HG03103 (cell line): Measurements from ENCODE around the gene VAT1.
"Not testable (repeated sequence)": the region's sequence is repeated elsewhere in the genome, so short reads cannot be mapped to it uniquely, and the experiment has no call there.

Source experiments
- ATAC-seq: cut with Tn5 transposase; IDR thresholded peaks from one replicate; pipeline ENCODE4 v1.9.1; 2021; ENCODE audit warnings: low read depth; ENCODE audit not compliant: unreplicated experiment

VAT1 gene

GRCh38 chr17:43021741-43022512, at the start of gene VAT1:
Gene VAT1 (minus strand): TSS chr17:43022385. CDS start chr17:43022322, 63 bp downstream.
- no peak for ATAC-seq

- no peak for ATAC-seq
Measured at GRCh38 chr17:43070872-43071271, 48.7 kb upstream of the VAT1 start.

GRCh38 chr17:43070257-43070656, 48.1 kb upstream of the VAT1 start:
- ATAC-seq, result no peak

GRCh38 chr17:43069368-43069898, 47.2 kb upstream of the VAT1 start:
- no peak for ATAC-seq

- no peak for ATAC-seq
Measured at GRCh38 chr17:43068570-43069367, 46.6 kb upstream of the VAT1 start.

- ATAC-seq, result no peak
Measured at GRCh38 chr17:43062984-43063638, 40.9 kb upstream of the VAT1 start.

GRCh38 chr17:43056051-43056450, 33.9 kb upstream of the VAT1 start:
- ATAC-seq, result no peak

- ATAC-seq, result not testable (repeated sequence)
Measured at GRCh38 chr17:43053008-43053407, 30.8 kb upstream of the VAT1 start.

GRCh38 chr17:43051969-43052368, 29.8 kb upstream of the VAT1 start:
- no peak for ATAC-seq

GRCh38 chr17:43044024-43044423, 21.8 kb upstream of the VAT1 start:
- ATAC-seq, result no peak

- ATAC-seq, result no peak
Measured at GRCh38 chr17:43043307-43043706, 21.1 kb upstream of the VAT1 start.

- ATAC-seq, result no peak
Measured at GRCh38 chr17:43042025-43042628, 19.9 kb upstream of the VAT1 start.

GRCh38 chr17:43040655-43041054, 18.5 kb upstream of the VAT1 start:
- ATAC-seq, result no peak

GRCh38 chr17:43039646-43040045, 17.5 kb upstream of the VAT1 start:
- no peak for ATAC-seq

GRCh38 chr17:43034894-43035293, 12.7 kb upstream of the VAT1 start:
- ATAC-seq, result no peak

GRCh38 chr17:43033948-43034881, 12.0 kb upstream of the VAT1 start:
- no peak for ATAC-seq

- no peak for ATAC-seq
Measured at GRCh38 chr17:43031666-43032065, 9.5 kb upstream of the VAT1 start.

GRCh38 chr17:43030137-43030767, 8.1 kb upstream of the VAT1 start:
- no peak for ATAC-seq

GRCh38 chr17:43028221-43028861, 6.2 kb upstream of the VAT1 start:
- no peak for ATAC-seq
